Chondrocyte (in vitro differentiated cells): ENCODE data around the gene HRG. TPM values are rescaled to one million over a fixed set of nuclear protein-coding genes. Genes with fewer than 3 reads are reported as not detected.

Source experiments
- DNase-seq: peaks from one replicate; pipeline ENCODE4 v3.0.0; 2021; ENCODE audit warnings: mixed read lengths, low spot score
- H3K27ac Mint-ChIP-seq: one replicate; pipeline ENCODE4 v1.8.0; 2021; ENCODE audit warnings: mild to moderate bottlenecking, moderate library complexity, mixed read lengths; ENCODE audit not compliant: unreplicated experiment
- H3K27me3 Mint-ChIP-seq: 2 replicates; pipeline ENCODE4 v1.8.0; 2021; ENCODE audit warnings: low read depth, mixed read lengths
- H3K36me3 Mint-ChIP-seq: 2 replicates; pipeline ENCODE4 v1.8.0; 2021; ENCODE audit warnings: low read depth, mixed read lengths
- H3K4me1 Mint-ChIP-seq: 2 replicates; pipeline ENCODE4 v1.8.0; 2021; ENCODE audit warnings: low read depth, mild to moderate bottlenecking, mixed read lengths
- H3K4me3 Mint-ChIP-seq: one replicate; pipeline ENCODE4 v1.8.0; 2021; ENCODE audit warnings: mild to moderate bottlenecking, moderate library complexity, mixed read lengths; ENCODE audit not compliant: unreplicated experiment
- H3K9me3 Mint-ChIP-seq: 2 replicates; pipeline ENCODE4 v1.8.0; 2021; ENCODE audit warnings: low read depth, mixed read lengths
- total RNA-seq: library from RNA; stranded (reverse); gene quantifications from 3 replicates; pipeline ENCODE4 v1.2.1, GENCODE V29; 2021
- TF ChIP-seq, protein P1 (sequence below): fragments of 200-600 bp; sonication (generic); IDR thresholded peaks from 2 replicates; pipeline ENCODE4 v1.5.0; 2021; ENCODE audit warnings: antibody characterized with exemption, mild to moderate bottlenecking, moderate library complexity

HRG gene
- total RNA-seq, 1 donor from 2014 or later = not detected

DNA sequence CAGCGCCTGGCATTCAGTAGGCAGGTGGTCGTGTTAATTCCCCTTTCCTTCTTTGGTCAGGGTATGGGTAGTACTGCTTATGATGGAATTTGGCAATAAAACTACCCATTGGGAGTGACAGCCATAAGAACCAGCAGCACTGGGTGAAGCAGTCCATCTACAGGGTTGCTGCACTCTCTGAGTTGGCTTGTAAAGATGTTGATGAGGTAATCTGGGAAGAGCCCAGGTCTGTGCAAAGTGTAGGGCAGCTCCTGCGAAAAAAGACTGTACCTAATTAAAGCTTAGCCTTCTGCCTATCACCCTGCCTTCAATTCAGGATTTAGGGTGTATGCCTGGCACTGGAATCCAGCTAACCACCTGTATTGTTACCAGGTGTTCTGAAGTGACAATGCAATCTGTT is 30.3 kb upstream of the HRG start:
- H3K27ac Mint-ChIP-seq = no peak overlapping the region
- TF ChIP-seq, protein P1, sequence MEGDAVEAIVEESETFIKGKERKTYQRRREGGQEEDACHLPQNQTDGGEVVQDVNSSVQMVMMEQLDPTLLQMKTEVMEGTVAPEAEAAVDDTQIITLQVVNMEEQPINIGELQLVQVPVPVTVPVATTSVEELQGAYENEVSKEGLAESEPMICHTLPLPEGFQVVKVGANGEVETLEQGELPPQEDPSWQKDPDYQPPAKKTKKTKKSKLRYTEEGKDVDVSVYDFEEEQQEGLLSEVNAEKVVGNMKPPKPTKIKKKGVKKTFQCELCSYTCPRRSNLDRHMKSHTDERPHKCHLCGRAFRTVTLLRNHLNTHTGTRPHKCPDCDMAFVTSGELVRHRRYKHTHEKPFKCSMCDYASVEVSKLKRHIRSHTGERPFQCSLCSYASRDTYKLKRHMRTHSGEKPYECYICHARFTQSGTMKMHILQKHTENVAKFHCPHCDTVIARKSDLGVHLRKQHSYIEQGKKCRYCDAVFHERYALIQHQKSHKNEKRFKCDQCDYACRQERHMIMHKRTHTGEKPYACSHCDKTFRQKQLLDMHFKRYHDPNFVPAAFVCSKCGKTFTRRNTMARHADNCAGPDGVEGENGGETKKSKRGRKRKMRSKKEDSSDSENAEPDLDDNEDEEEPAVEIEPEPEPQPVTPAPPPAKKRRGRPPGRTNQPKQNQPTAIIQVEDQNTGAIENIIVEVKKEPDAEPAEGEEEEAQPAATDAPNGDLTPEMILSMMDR = no peak
- no peak for DNase-seq
- H3K9me3 Mint-ChIP-seq = peaks cover 2% of the 10 kb centered on the region
- H3K4me1 Mint-ChIP-seq = peaks cover 7% of the 10 kb centered on the region
- no peak overlapping the region for H3K4me3 Mint-ChIP-seq
- no peaks in the 10 kb centered on the region for H3K36me3 Mint-ChIP-seq
- H3K27me3 Mint-ChIP-seq = peaks cover 28% of the 10 kb centered on the region

DNA sequence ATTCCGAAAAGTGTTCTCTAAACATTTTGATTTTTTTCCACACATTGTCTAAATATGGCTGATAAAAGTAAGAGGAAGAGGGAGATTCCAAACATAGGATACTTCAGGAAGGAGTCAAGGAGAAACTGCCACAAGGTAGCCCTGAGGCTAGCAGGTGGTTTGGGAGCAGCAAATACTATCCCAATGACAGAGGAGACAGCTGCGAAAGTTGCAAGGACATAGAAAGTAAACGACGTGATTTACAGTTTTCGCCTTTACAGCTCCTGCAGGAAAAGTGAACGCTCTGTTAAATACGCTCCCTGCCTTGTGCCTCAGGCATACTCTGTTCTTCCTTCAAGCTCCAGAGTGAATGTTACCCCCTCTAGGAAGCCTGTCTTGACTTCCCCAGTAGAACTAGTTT is 29.3 kb upstream of the HRG start:
- H3K36me3 Mint-ChIP-seq = no peaks in the 10 kb centered on the region
- H3K27ac Mint-ChIP-seq = no peak overlapping the region
- H3K9me3 Mint-ChIP-seq = peaks cover 2% of the 10 kb centered on the region
- DNase-seq = no peak
- no peak overlapping the region for H3K4me3 Mint-ChIP-seq
- H3K4me1 Mint-ChIP-seq = peaks cover 16% of the 10 kb centered on the region
- TF ChIP-seq, protein P1 = no peak
- H3K27me3 Mint-ChIP-seq = peaks cover 21% of the 10 kb centered on the region

DNA sequence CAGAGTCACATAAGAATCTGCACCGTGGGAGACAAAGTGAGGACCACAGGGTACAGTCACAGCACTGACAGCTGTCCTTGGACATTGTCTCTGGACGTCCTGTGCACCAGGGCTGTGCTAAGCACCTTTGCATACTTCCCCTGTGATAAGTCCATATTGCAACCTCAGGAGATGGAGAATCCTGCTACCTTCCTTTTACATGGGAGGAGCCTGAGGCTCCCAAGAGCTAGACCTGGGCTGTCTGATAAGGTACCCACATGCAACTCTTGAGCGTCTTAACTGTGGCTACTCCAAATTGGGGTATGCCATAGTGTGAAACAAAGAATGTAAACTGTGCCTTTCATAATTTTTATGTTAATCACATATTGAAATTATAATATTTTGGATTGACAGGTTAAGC is 28.1 kb upstream of the HRG start:
- peaks cover 21% of the 10 kb centered on the region for H3K27me3 Mint-ChIP-seq
- H3K27ac Mint-ChIP-seq = no peak overlapping the region
- H3K4me1 Mint-ChIP-seq = peaks cover 16% of the 10 kb centered on the region
- TF ChIP-seq, protein P1 = no peak
- H3K4me3 Mint-ChIP-seq = no peak overlapping the region
- no peaks in the 10 kb centered on the region for H3K36me3 Mint-ChIP-seq
- DNase-seq = no peak
- peaks cover 2% of the 10 kb centered on the region for H3K9me3 Mint-ChIP-seq

DNA sequence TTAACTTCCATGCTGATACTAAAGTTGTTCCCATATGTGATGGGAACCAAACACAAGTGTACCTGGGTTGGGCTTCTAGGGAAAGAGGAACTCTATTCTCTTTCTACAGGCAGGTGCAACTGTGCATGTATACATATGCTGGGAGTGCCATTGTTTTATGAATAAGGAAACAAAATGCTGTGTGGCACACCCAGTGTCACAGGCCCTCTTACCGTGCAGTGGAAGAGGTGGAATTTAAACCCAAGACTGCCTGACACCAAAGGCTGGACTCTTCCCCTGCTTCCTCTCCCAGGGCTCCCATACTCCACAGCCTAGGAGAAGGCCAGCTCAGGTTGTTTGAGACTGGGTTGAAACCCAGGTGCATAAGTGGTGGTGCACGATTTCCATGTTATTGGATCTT is 27.6 kb upstream of the HRG start:
- Mint-ChIP-seq H3K36me3 (no peaks in the 10 kb centered on the region), H3K27me3 (peaks cover 21% of the 10 kb centered on the region)
- TF ChIP-seq, protein P1 = no peak

DNA sequence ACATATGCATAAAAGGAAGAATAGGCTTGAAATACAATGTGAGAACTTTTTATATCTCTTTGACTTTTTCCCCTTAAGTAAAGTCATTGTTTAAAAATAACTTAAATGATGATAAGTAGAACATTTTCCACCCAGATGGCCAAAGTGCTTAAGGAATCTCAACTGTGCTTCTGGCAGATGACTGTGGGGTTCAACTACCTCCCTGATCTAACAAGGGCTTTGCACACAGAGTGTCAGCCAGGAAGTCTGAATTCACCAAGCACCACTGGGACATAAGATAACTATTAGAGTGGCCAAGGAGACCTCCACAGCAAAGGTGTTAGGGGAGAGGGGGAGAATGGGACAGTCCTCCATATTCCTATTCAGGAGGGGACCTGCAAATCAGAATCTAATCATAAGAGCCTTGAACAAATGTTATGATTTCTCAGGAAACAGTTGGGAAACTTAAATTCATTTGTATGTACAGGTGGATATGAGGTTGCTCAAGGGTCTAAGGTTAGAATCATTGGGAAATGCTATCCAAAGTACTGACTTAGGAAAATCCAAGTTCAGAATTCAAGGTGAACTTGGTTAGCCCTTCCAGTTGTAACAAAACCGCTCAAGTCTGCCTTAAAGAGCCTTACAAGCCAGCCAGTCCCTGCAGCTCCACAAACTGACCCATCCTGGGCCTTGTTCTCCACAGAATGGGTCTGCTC is 25.9 kb upstream of the HRG start, which contains the start of gene FETUB:
FETUB (plus strand) TSS at position 622 of the 695 bp plus-strand sequence; CDS start at position 684, 62 bp downstream.
- Mint-ChIP-seq H3K9me3 (peaks cover 2% of the 10 kb centered on the region), H3K27me3 (peaks cover 25% of the 10 kb centered on the region), H3K4me3 (peak within 1 kb of the TSS; percentile 14), H3K27ac (peak within 1 kb of the TSS; percentile 37), H3K4me1 (peaks cover 16% of the 10 kb centered on the region), H3K36me3 (no peaks in the 10 kb centered on the region)
- TF ChIP-seq, protein P1 = no peak
- no peak for DNase-seq

More for the DNA sequence above, 27.6 kb upstream of the HRG start:
- H3K27ac Mint-ChIP-seq = no peak overlapping the region
- H3K9me3 Mint-ChIP-seq = peaks cover 2% of the 10 kb centered on the region
- no peak for DNase-seq
- H3K4me3 Mint-ChIP-seq = no peak overlapping the region
- peaks cover 16% of the 10 kb centered on the region for H3K4me1 Mint-ChIP-seq
